GM10248 (cell line): ENCODE measurements around the gene CNOT11.
A peak's percentile ranks its signal among the peaks of the same experiment; 100 is the strongest.

Experiments used
- CTCF ChIA-PET: fragments of 300-600 bp; sonication (Branson Sonifier 250); formaldehyde crosslinking; extraction: SDS; loops from one replicate; lab custom pipeline; 2021; ENCODE audit warnings: antibody characterized with exemption; lab: Yijun Ruan, JAX
- POLR2A ChIA-PET: fragments of 350-650 bp; sonication (Branson Sonifier 250); formaldehyde crosslinking; extraction: SDS; loops from one replicate; lab custom pipeline; 2020; ENCODE audit warnings: antibody characterized with exemption; lab: Yijun Ruan, JAX
- DNase-seq: peaks from one replicate; pipeline ENCODE4 v3.0.0; 2012; ENCODE audit errors: extremely low spot score
- TF ChIP-seq, protein P1 (sequence below): IDR thresholded peaks from 2 replicates; pipeline ENCODE4 v1.5.1; 2012; ENCODE audit warnings: mild to moderate bottlenecking, low read depth; ENCODE audit errors: extremely low read depth, missing control alignments, control extremely low read depth

The CNOT11 gene

DNA sequence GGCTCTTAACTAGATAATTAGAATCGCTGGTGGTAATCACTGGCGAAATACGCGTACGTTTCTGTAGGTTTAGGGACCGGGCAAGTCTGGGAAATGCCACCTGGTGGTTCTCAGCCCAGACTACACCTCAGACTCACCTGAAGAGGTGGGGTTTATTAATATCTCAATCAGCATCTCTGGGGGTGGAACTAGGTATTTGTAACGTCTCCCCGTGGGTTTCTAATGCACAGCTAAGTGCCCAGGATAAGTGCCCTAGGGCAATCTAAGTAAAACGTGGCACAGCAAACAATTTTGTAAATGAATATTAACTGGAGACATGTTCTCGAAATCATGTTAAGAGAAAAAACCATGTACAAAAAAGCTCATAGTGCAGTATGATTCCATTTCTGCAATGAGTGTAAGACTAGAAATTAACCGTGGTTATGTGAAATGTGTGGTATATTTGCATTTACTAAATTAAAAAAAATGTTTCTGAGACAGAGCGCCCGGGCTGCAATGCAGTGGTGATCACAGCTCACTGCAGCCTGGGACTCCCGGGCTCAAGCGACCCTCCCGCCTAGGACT is 760 bp upstream of the CNOT11 start:
- DNase-seq, result no peak
- CTCF ChIA-PET, result interaction anchor here (1.4 to 2.1 kb wide), 2 partner anchors 11 to 19 kb away, joined by 3 to 9 read pairs; no protein-coding TSS in a partner anchor
- TF ChIP-seq, protein P1, sequence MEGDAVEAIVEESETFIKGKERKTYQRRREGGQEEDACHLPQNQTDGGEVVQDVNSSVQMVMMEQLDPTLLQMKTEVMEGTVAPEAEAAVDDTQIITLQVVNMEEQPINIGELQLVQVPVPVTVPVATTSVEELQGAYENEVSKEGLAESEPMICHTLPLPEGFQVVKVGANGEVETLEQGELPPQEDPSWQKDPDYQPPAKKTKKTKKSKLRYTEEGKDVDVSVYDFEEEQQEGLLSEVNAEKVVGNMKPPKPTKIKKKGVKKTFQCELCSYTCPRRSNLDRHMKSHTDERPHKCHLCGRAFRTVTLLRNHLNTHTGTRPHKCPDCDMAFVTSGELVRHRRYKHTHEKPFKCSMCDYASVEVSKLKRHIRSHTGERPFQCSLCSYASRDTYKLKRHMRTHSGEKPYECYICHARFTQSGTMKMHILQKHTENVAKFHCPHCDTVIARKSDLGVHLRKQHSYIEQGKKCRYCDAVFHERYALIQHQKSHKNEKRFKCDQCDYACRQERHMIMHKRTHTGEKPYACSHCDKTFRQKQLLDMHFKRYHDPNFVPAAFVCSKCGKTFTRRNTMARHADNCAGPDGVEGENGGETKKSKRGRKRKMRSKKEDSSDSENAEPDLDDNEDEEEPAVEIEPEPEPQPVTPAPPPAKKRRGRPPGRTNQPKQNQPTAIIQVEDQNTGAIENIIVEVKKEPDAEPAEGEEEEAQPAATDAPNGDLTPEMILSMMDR, result peak; percentile 21
- POLR2A ChIA-PET, result no interaction called here

DNA sequence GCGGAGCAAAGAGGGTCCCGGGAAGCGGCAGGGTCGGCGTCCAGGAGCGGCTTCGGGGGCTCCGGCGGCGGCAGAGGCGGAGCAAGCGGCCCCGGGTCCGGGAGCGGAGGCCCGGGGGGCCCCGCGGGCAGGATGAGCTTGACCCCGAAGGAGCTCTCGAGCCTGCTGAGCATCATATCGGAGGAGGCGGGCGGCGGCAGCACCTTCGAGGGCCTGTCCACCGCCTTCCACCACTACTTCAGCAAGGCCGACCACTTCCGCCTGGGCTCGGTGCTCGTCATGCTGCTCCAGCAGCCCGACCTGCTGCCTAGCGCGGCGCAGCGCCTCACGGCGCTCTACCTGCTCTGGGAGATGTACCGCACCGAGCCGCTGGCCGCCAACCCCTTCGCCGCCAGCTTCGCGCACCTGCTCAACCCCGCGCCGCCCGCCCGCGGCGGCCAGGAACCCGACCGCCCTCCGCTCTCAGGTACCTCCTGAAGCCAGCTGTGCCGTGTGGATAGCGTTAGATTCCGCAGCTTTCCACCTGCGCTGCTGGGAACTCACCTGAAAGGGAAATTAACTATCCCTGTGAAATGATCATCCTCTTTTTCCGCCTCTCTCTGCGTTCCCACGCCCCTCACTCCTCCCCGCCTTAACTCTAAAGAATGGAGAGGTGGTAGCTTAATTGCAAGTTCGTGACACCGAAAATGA is 472 bp downstream of the CNOT11 start:
- ChIA-PET CTCF (interaction anchor here (1.0 to 1.7 kb wide), 6 partner anchors 9 to 647 kb away, joined by 3 to 5 read pairs (median 4); no protein-coding TSS in a partner anchor), POLR2A (interaction anchor here (0.5 kb wide), 1 partner anchor 506 kb away, joined by 3 read pairs; no protein-coding TSS in a partner anchor)
- peak; percentile 74 for DNase-seq
- TF ChIP-seq, protein P1, result no peak

DNA sequence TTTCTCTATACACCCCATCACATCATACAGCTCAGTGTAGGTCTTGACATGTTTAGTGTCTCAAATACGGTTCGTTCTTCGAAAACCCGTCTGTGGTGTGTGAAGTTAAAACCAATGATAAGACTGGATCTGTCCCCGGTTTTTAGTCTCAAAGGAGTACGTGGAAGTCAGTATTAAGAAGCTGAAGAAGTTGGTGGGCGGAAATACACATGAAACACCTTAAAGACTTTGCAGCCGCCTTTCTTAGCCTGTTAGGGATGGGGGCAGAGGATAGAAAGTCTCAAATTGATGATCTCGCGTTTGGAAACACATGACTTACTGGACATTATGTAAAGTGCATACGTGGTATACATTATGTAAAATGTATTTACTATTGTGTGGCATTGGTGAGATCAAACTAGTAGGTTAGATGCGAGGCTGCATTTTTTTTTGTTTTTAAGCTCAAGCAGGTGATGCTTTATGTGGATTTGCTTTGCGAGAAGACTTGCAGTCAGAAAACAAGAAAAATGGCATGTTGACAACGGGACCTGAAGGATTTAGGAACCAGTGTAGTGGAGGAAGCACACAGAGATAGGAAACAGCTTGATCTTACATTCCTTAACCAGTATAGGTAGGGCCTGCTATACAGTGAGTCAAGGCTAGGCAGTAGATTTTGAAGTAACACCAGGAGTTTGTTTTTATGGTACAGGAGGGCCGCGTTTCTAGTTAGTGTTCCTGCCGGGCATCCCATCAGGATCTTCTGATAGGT is 1.2 kb downstream of the CNOT11 start:
- DNase-seq, result no peak
- POLR2A ChIA-PET, result interaction anchor here (0.5 kb wide), 1 partner anchor 505 kb away, joined by 3 read pairs; no protein-coding TSS in a partner anchor
- TF ChIP-seq, protein P1, result no peak
- CTCF ChIA-PET, result interaction anchor here (1.0 to 1.7 kb wide), 6 partner anchors 9 to 647 kb away, joined by 3 to 5 read pairs (median 4); no protein-coding TSS in a partner anchor

DNA sequence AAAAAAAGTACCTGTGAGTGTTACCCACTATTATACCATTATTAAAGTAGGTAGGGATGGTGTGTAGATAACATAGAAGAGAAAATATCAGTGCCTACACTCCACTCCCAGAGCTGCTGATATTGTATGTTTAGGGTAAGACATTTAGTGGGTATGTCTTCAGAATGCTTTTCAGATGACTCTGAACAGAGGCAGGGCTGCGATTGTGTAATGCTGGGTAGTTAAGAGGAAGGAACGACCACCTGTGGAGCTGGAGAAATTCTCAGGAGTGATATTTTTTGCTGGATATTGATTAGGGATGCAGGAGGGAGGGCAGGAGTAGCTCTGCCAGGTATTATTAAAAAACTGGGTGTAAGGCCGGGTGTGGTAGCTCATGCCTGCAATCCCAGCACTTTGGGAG is 2.8 kb downstream of the CNOT11 start:
- DNase-seq, result no peak
- POLR2A ChIA-PET, result no interaction called here
- TF ChIP-seq, protein P1, result no peak
- CTCF ChIA-PET, result interaction anchor here (1.2 to 1.7 kb wide), 2 partner anchors 16 to 23 kb away, joined by 3 to 5 read pairs; no protein-coding TSS in a partner anchor

DNA sequence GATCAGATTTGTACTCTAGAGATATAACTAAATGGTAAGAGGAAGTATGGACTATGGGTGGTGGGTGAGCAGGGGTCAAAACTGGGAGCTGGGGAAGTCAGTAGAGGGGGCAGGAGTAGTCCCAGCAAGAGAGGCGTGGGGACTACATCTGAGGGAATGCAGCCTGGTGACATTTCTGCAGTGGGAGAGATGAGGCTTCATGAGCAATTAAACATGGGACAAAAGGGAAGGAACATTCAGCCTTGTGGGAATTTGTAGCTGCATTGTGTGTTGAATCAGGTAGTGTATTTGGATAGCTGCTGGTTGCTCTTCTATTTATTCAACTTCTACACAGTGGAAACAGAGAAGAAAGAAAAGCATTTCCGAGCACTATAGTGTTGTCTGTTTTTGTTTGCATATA is 3.6 kb downstream of the CNOT11 start:
- DNase-seq, result no peak
- ChIA-PET CTCF (interaction anchor here (1.2 to 1.7 kb wide), 3 partner anchors 15 to 25 kb away, joined by 3 to 5 read pairs (median 3); no protein-coding TSS in a partner anchor), POLR2A (no interaction called here)
- TF ChIP-seq, protein P1, result no peak

DNA sequence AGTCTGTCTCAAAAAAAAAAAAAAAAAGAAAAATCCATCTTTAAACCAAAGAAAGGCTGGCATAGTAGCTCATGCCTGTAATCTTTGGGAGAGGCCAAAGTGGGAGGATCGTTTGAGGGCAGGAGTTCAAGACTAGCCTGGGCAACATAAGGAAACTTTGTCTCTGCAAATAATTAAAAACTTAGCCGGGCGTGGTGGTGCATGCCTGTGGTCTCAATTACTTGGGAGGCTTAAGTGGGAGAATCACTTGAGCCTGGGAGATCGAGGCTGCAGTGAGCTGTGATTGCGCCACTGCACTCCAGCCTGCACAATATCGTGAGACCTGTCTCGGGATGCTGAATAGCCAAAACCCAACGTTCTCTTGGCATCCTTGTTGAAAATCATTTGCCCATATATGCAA is 6.1 kb downstream of the CNOT11 start:
- POLR2A ChIA-PET, result no interaction called here
- CTCF ChIA-PET, result interaction anchor here (1.7 kb wide), 1 partner anchor 651 kb away, joined by 3 read pairs; no protein-coding TSS in a partner anchor
- DNase-seq, result no peak

More for the DNA sequence above, 6.1 kb downstream of the CNOT11 start:
- TF ChIP-seq, protein P1, result no peak
